BE2C (cell line): ENCODE measurements around the gene CRIP2.

Experiments used
- DNase-seq: peaks from one replicate; pipeline ENCODE4 v3.0.0-alpha.2; 2020
- H3K27me3 ChIP-seq: fragments of 250-450 bp; sonication (Bioruptor Pico); 2 replicates; pipeline ENCODE4 v1.5.1; 2020; ENCODE audit warnings: mild to moderate bottlenecking
- H3K36me3 ChIP-seq: fragments of 250-450 bp; sonication (Bioruptor Pico); 2 replicates; pipeline ENCODE4 v1.5.1; 2020; ENCODE audit warnings: mild to moderate bottlenecking
- H3K4me1 ChIP-seq: fragments of 250-450 bp; sonication (Bioruptor Pico); 2 replicates; pipeline ENCODE4 v1.5.1; 2020
- H3K4me3 ChIP-seq: 2 replicates; pipeline ENCODE4 v1.5.1; 2011; ENCODE audit warnings: low read depth, low read length
- H3K9me3 ChIP-seq: fragments of 250-450 bp; sonication (Bioruptor Pico); 2 replicates; pipeline ENCODE4 v1.5.1; 2020
- TF ChIP-seq, protein P1 (sequence below): IDR thresholded peaks from 2 replicates; pipeline ENCODE4 v1.5.1; 2012; ENCODE audit warnings: mild to moderate bottlenecking, low read depth, low read length

CRIP2 gene

DNA sequence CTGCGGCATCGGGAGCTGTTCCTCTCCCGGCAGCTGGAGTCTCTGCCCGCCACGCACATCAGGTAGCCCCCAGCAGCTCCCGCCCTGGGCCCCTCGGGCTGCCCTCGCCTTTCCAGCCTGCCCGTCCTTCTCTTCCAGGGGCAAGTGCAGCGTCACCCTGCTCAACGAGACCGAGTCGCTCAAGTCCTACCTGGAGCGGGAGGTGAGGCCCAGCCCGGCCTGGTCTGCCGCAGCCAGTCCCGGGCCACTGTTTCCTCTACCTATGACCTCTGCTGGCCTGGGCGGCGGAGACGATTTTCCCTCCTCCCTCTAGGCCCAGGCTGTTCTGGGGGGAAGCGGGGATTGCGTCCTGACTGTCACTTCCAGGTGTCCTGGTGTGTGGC is 24.5 kb upstream of the CRIP2 start:
- Histone ChIP-seq H3K4me1 (peaks cover 8% of the 10 kb centered on the region), H3K27me3 (no peaks in the 10 kb centered on the region), H3K4me3 (no peak overlapping the region), H3K36me3 (peaks cover 74% of the 10 kb centered on the region), H3K9me3 (no peaks in the 10 kb centered on the region)
- peak; percentile 5 for DNase-seq
- TF ChIP-seq, protein P1, sequence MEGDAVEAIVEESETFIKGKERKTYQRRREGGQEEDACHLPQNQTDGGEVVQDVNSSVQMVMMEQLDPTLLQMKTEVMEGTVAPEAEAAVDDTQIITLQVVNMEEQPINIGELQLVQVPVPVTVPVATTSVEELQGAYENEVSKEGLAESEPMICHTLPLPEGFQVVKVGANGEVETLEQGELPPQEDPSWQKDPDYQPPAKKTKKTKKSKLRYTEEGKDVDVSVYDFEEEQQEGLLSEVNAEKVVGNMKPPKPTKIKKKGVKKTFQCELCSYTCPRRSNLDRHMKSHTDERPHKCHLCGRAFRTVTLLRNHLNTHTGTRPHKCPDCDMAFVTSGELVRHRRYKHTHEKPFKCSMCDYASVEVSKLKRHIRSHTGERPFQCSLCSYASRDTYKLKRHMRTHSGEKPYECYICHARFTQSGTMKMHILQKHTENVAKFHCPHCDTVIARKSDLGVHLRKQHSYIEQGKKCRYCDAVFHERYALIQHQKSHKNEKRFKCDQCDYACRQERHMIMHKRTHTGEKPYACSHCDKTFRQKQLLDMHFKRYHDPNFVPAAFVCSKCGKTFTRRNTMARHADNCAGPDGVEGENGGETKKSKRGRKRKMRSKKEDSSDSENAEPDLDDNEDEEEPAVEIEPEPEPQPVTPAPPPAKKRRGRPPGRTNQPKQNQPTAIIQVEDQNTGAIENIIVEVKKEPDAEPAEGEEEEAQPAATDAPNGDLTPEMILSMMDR = no peak

DNA sequence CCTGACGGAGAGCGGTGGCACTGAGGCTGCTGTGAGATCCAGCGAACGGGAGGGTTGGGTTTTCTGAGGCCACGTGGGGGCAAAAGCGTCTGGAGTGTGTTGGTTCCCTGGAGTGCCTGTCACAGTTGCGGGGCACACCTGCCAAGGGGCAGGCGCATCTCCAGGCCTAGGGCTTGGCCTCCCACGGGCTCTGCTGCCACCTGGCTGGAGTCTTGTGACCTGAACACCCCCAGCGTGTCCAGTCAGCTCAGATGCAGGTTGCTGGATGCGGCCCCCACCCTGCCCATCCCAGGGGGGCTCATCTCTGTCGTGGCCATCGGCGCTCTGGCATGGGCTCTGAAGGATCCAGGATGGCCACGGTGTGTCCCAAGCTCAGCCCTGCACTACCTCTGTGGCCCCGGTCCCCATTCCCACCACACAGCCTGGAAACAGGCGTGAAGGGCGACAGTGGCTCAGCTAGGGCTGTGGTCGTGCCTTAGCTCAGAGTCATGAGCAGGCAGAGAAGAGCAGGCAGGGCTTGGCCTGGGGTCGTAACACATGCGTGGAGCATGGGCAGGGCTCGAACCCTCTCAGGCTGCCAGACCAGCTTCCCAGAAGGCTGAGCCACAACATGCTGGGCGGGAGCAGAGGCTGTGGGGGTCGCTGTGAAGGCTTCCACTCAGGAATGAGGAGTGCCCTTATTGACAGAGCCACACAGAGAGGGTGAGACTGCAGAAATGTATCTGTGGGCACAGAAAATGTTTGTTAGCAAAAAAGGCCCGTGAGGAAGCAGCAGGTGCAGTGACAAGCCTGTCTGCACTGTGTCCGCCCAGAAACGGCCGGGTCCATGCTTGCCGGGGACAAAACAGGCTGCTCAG is 23.5 kb upstream of the CRIP2 start:
- Histone ChIP-seq H3K9me3 (no peaks in the 10 kb centered on the region), H3K36me3 (peaks cover 76% of the 10 kb centered on the region), H3K4me3 (no peak overlapping the region), H3K27me3 (no peaks in the 10 kb centered on the region), H3K4me1 (peaks cover 8% of the 10 kb centered on the region)
- TF ChIP-seq, protein P1 = no peak
- peak; percentile 9 for DNase-seq

DNA sequence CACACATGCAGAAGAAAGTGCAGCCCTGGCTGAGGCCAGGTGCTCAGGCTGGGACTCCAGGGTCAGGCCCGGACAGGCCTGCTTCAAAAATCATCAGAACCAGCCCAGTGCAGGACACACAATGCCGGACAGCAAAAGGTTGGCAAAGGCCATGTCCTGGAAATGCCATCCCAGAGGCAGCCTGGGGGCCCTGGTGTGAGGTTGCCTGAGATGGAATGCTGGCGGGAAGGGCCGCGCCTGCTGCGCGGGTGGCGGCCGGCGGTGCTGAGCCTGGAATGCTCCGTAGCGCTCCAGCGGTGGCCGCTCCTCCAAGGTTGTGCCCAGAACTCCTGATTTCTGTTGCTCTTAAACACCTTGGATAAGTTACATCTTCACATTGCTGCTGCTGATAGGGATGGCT is 21.7 kb upstream of the CRIP2 start:
- no peaks in the 10 kb centered on the region for H3K9me3 ChIP-seq
- H3K27me3 ChIP-seq = no peaks in the 10 kb centered on the region
- TF ChIP-seq, protein P1 = no peak
- H3K4me1 ChIP-seq = peaks cover 5% of the 10 kb centered on the region
- no peak overlapping the region for H3K4me3 ChIP-seq
- no peak for DNase-seq
- peaks cover 86% of the 10 kb centered on the region for H3K36me3 ChIP-seq

DNA sequence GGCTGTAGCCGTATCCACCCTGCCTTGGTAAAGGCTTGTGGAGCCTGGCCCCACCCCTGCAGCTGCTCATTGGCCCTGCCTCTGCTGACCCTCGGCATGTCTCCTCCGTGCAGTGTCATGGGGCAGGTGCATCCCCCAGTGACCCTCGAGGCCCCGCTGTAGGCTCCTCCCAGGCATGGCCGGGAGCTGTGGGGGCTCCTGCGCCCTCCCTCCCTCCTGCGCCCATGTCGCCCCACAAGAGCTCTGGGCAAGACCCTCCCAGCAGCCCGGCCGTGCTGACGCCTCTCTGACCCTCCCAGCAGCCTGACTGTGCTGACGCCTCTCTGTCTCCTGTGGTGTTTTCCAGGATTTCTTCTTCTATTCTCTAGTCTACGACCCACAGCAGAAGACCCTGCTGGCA is 20.8 kb upstream of the CRIP2 start:
- no peaks in the 10 kb centered on the region for H3K9me3 ChIP-seq
- no peaks in the 10 kb centered on the region for H3K27me3 ChIP-seq
- TF ChIP-seq, protein P1 = no peak
- H3K36me3 ChIP-seq = peaks cover 92% of the 10 kb centered on the region
- no peak for DNase-seq
- H3K4me1 ChIP-seq = peaks cover 3% of the 10 kb centered on the region
- no peak overlapping the region for H3K4me3 ChIP-seq

DNA sequence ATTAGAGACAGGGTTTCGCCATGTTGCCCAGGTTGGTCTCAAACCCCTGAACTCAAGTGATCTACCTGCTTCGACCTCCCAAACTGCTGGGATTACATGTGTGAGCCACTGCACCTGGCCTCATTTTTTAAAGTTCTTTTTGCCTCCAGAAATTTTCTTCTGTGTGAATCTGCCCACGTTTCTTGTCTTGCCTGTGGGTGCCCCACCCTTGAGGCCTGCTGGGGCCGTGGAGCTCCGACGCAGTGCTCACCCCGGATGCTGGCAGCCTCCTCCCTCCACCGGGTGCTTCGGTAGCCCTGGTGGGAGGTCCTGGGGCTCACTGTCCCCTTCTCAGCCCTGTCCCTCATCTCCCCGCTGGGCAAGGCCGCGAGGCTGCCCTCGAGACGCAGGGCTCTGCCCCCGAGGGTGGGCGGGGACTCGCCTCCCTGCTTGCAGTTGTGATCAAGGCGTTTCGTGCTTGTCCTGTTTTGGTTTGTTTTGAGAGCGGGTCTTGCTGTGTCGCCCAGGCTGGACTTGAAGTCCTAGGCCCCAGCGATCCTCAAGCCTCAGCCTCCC is 19.5 kb upstream of the CRIP2 start:
- Histone ChIP-seq H3K36me3 (peaks cover 79% of the 10 kb centered on the region), H3K4me3 (no peak overlapping the region), H3K9me3 (no peaks in the 10 kb centered on the region), H3K4me1 (no peaks in the 10 kb centered on the region), H3K27me3 (no peaks in the 10 kb centered on the region)
- no peak for DNase-seq
- TF ChIP-seq, protein P1 = no peak
